Head of caudate nucleus (tissue), 42 donors: ENCODE measurements around the gene KCNQ2.
A peak's percentile ranks its signal among the peaks of the same experiment; 100 is the strongest.

Experiments used
- DNase-seq, 42 donors: peaks; one replicate each; pipeline versions ENCODE4 v3.0.0 to v3.0.0-alpha.2; 2020 to 2021; ENCODE audit warnings: mixed read lengths in 7 of 42
- intact Hi-C: fragments of 100-400 bp; cut with DNase I; formaldehyde crosslinking; loops from one replicate; pipeline ENCODE4 v1.15.0; 2022

The KCNQ2 gene

GRCh38 chr20:63429992-63430391, 42.5 kb downstream of the KCNQ2 start:
- no peak for DNase-seq
- intact Hi-C loops: no loop called here

DNA sequence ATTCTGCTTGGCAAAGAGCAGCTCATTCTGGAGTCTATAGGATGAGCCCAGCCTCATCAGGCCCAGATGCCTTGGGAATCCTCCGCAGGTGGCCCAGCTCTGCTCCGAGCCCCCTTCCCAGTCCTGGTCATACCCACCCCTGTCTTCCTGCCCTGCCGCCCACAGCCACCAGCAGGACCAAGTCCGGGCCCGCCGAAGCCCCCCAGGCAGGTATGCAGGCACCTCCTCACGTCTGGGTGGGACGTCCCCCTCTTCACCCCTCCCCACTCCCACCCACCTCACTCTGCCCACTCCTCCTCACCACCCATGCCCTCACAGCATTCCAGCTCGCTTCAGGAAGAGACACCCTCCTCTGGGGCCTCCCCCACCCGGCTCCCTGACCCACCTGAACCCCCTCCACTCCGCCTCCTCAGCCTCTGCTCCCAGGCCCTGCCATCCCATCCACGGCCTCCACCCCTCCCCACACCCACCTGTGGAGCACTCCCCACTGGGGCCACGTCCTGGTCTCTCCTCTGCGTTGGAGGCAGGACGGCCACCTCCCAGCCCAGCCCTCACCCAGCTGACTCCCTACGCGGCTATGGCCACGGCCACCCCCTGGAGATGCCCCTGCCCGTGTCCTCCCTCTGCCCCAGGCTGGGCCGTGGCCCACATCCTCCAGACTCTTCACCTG, 43.4 kb downstream of the KCNQ2 start:
- intact Hi-C loops: no loop called here
- DNase-seq: no peak

DNA sequence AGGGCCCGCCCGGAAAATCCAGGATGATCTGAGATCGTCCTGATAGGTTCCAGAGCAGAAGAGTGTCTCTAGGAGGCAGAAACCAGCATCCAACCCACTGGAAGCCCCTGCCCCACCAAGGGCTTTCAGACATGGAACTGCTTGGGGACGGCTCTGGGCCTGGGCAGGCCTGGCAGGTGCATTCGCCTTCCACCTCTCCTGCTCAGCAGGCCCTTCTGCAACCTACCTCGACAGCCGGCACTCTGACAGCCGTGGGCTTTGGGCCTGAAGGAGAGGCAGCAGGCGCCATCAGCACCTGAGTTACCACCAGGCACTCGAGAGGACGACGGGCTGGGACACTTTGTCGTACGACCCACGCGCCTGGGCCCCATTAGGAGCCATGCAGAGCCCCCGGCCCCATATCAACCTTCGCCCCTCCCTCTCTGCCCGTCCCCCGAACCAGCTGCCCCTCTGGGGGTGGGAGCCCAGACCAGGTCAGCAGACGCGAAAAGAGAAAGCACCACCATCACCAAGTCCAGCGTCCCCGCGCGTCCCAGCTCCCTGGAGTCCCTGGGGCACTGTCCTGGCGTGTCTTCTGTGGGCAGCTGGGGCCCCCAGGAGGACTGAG, 44.6 kb downstream of the KCNQ2 start:
- intact Hi-C loops: no loop called here
- no peak for DNase-seq

GRCh38 chr20:63427206-63427605, 45.2 kb downstream of the KCNQ2 start:
- intact Hi-C loops: no loop called here
- DNase-seq: peak in 40 of 42 donors; percentile 25 to 86 (median 61)

- intact Hi-C loops: no loop called here
- no peak for DNase-seq
Observed at GRCh38 chr20:63425846-63426485, 46.5 kb downstream of the KCNQ2 start.

GRCh38 chr20:63424613-63425012, 47.8 kb downstream of the KCNQ2 start:
- intact Hi-C loops: no loop called here

DNA sequence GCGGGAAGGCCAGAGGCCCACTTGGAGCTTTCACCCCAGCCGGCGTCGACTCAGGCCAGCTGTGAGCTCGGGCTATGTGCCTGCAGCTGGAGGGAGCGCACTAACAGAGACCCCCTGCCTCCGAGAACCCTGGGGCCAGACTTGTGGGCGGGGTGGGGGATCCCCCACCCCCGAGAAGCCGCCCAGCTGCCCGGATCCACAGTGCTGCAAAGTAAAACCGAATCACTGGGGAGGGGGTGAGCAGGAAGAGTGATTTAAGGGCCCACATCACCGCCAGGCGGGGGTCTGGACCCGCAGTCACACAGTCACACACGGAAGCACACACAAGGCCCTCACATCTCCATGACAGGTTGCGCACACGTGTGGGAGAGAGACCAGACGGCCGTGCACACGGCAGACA, 48.7 kb downstream of the KCNQ2 start:
- intact Hi-C loops: no loop called here

More at GRCh38 chr20:63424613-63425012, 47.8 kb downstream of the KCNQ2 start:
- no peak for DNase-seq

GRCh38 chr20:63422653-63423052, 49.8 kb downstream of the KCNQ2 start:
- DNase-seq: no peak
- intact Hi-C loops: no loop called here

More for the DNA sequence above, 48.7 kb downstream of the KCNQ2 start:
- no peak for DNase-seq

GRCh38 chr20:63421913-63422312, 50.5 kb downstream of the KCNQ2 start:
- no peak for DNase-seq
- intact Hi-C loops: no loop called here

- no peak for DNase-seq
- intact Hi-C loops: no loop called here
Observed at GRCh38 chr20:63421094-63421692, 51.3 kb downstream of the KCNQ2 start.

GRCh38 chr20:63420359-63421093, 51.9 kb downstream of the KCNQ2 start:
- intact Hi-C loops: no loop called here
- DNase-seq: peak in 11 of 42 donors; percentile 16 to 61 (median 45)

GRCh38 chr20:63419299-63419698, 53.2 kb downstream of the KCNQ2 start:
- intact Hi-C loops: no loop called here

GRCh38 chr20:63418617-63419016, 53.8 kb downstream of the KCNQ2 start:
- no peak for DNase-seq
- intact Hi-C loops: no loop called here

More at GRCh38 chr20:63419299-63419698, 53.2 kb downstream of the KCNQ2 start:
- DNase-seq: no peak

- intact Hi-C loops: no loop called here
Observed at GRCh38 chr20:63417738-63418120, 54.7 kb downstream of the KCNQ2 start.

GRCh38 chr20:63417097-63417737, 55.2 kb downstream of the KCNQ2 start:
- no peak for DNase-seq
- intact Hi-C loops: no loop called here

More at GRCh38 chr20:63417738-63418120, 54.7 kb downstream of the KCNQ2 start:
- no peak for DNase-seq

DNA sequence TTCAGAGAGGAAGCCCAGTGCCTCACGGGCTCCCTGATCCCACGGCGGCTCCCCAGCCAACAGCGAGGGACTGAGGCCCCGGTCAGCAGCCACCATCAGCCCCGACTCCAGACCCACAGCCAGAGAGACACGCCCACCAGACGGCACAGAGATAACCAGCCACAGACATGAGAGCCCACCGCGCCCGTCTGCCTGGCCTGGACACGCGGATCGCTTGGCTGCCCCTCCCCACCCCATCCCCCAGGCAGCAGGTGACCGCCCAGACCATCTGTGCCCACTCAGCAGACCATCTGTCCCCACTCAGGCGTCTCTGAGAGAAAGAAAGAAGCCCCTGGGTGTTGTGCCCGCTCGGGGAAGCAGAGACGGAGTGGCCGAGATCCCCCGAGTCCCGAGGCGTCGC, 55.8 kb downstream of the KCNQ2 start:
- no peak for DNase-seq
- intact Hi-C loops: no loop called here

GRCh38 chr20:63415647-63416391, 56.6 kb downstream of the KCNQ2 start:
- DNase-seq: no peak
- intact Hi-C loops: no loop called here

DNA sequence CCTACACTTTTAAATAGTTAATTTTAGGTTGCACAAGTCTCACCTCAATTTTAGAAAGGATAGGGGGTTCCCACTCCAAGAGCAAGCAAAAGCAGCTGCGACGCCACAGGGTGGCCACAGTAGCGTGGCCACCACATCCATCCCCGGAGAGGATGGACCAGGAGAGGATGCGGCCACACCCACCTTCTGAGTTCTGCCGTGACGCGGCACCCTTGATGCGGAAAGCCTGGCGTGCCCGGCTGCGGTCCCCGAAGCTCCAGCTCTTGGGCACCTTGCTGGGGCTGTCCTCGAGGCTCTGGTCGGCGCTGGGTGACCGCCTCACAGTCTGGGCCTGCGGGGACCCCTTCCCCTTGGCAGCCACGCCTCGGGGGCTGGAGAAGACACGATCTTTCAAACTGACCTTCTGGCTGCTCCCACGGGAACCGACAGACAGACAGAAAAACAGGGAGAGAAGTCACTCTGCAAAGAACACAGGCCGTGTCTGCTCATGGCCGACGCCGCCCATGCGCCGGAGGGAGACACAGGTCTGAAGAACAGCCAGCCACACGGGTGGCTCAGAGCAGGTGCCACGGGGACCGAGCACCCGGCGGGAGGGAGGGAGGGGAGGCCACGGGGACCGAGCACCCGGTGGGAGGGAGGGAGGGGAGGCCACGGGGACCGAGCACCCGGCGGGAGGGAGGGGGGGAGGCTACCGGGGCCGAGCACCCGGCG, 57.6 kb downstream of the KCNQ2 start:
- intact Hi-C loops: no loop called here
- no peak for DNase-seq
